ENCODE data around the gene EIF2B5. TPM values are rescaled to one million over a fixed set of nuclear protein-coding genes. Genes with fewer than 3 reads are reported as not detected.

EIF2B5 gene
- total and polyA plus RNA-seq, 2 of the 13 experiments (the other 11 are each of a cell fraction or from before 2014, with no cell fraction given): 38.4 to 60.2 TPM

GRCh38 chr3:184155644-184156521 lies 20.7 kb downstream of the EIF2B5 start (continued):
- TF ChIP-seq KIAA2018 (CRISPR knock-in tag; IDR thresholded peaks at IDR 0.05; ENCODE audit: borderline replicate concordance): 0 out of 2 replicates have a peak, but pooled peaks have one; percentile 13
- TF ChIP-seq ZNF225 (CRISPR knock-in tag; IDR thresholded peaks at IDR 0.05): no peak
- TF ChIP-seq ZNF746 (CRISPR knock-in tag; IDR thresholded peaks at IDR 0.05): peak; percentile 69
- 0 out of 2 replicates have a peak, but pooled peaks have one; percentile 26 for TF ChIP-seq ZNF772 (CRISPR knock-in tag; IDR thresholded peaks at IDR 0.05)
- TF ChIP-seq KDM4B (CRISPR knock-in tag; IDR thresholded peaks at IDR 0.05): 0 out of 2 replicates have a peak, but pooled peaks have one; percentile 23
- TF ChIP-seq AGO2 (optimal IDR thresholded peaks at IDR 0.05; ENCODE audit: low read depth, low read length): peak; percentile 56
- peak; percentile 16 for TF ChIP-seq KMT2A (CRISPR knock-in tag; IDR thresholded peaks at IDR 0.05)
- TF ChIP-seq TAF1 (CRISPR knock-in tag; IDR thresholded peaks at IDR 0.05): peak; percentile 24
- TF ChIP-seq USF2 (IDR thresholded peaks at IDR 0.05; ENCODE audit: low read depth, low read length): no peak
- TF ChIP-seq USF2 (CRISPR knock-in tag; IDR thresholded peaks at IDR 0.05; ENCODE audit: borderline replicate concordance): peak; percentile 46; the same call in 1 of the 2 replicates
- TF ChIP-seq AHR (CRISPR knock-in tag; IDR thresholded peaks at IDR 0.05): peak; percentile 37; the same call in 1 of the 2 replicates
- no peak; the same call in 1 of the 2 replicates for TF ChIP-seq CAMTA2 (CRISPR knock-in tag; IDR thresholded peaks at IDR 0.05; ENCODE audit: borderline replicate concordance)
- TF ChIP-seq KDM5A (IDR thresholded peaks at IDR 0.05; ENCODE audit: borderline replicate concordance, low read length): peak; percentile 48; the same call in 1 of the 2 replicates
- TF ChIP-seq CERS6 (CRISPR knock-in tag; IDR thresholded peaks at IDR 0.05): no peak
- TF ChIP-seq ZNF337 (CRISPR knock-in tag; IDR thresholded peaks at IDR 0.05; ENCODE audit: borderline replicate concordance, low read depth): 0 out of 2 replicates have a peak, but pooled peaks have one; percentile 28
